ENCODE results near the gene COL6A5. TPM values are rescaled to one million over a fixed set of nuclear protein-coding genes. Genes with fewer than 3 reads are reported as not detected.

COL6A5 gene
- total RNA-seq, 1 experiment from 2014 or later, result not detected

DNA sequence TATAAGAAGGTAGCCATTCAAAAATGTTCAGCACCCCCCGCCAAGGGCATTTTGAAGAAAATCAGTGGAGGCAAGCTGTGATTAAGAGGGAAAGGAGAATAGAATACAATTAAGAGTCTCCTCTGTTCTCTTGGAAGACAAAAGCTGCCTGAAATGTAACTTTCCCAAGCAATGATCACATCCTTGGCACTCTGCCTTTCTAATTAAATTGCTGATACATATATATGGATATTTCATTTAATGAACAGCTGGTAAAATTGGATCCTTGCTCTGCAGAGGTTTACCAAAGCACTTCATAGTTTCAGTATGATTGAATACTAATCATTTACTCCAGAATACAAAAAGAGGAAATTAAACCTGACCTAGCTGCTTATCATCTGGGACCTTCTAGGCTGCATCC lies 182.0 kb downstream of the COL6A5 start:
- peaks cover 18% of the 10 kb centered on the region for H3K27me3 Mint-ChIP-seq (ENCODE audit: insufficient read depth, unreplicated experiment)
- no peaks in the 10 kb centered on the region for H3K36me3 Mint-ChIP-seq (ENCODE audit: insufficient read depth, unreplicated experiment)
- H3K27ac Mint-ChIP-seq (ENCODE audit: unreplicated experiment), result no peak overlapping the region
- no peak overlapping the region for H3K4me3 ChIP-seq (ENCODE audit: low read depth, low read length)
- TF ChIP-seq CTCF (IDR thresholded peaks at IDR 0.05; ENCODE audit: insufficient read depth in 1 of 2, low read depth in 1 of 2, low read length in 1 of 2, severe bottlenecking in 1 of 2, unreplicated experiment in 1 of 2), result no peak
- no peaks in the 10 kb centered on the region for H3K36me3 ChIP-seq (ENCODE audit: control insufficient read depth, insufficient read depth, low read length)
- no peaks in the 10 kb centered on the region for H3K4me1 ChIP-seq
- CTCF ChIA-PET, result no interaction called here
- H3K27me3 ChIP-seq (replicated peaks; ENCODE audit: control insufficient read depth, insufficient read depth, low read length), result peaks cover 2% of the 10 kb centered on the region; the same call in 1 of the 2 replicates
- DNase-seq, result no peak
- intact Hi-C loops (cut with micrococcal nuclease; ENCODE audit: unreplicated experiment), result no loop called here
- BruUV-seq (replicated peaks), result no TSS peak
- H3K9me3 Mint-ChIP-seq (ENCODE audit: unreplicated experiment), result no peaks in the 10 kb centered on the region
- POLR2A ChIA-PET, result no interaction called here
- H3K4me1 Mint-ChIP-seq (ENCODE audit: low read depth, unreplicated experiment), result no peaks in the 10 kb centered on the region
- H3K4me3 Mint-ChIP-seq (ENCODE audit: unreplicated experiment), result no peak overlapping the region
- no peaks in the 10 kb centered on the region for H3K9me3 ChIP-seq

DNA sequence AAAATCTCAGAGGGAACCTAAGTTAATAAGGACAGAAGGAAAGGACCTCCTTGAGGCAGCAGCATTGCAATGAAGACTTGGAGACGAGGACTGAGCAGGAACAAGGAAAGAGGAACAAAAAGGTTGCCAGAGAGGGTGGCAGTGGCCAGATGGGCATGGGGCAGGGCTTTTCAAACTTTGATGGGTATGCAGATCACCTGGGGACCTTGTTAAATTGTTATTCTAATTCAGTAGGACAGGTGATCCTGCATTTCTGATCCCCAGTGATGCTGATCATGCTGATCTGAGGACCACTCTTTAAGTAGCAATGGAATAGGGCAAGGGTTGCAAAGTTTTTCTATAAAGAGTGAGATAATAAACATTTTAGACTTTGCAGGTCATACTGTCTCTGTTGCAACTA lies 182.6 kb downstream of the COL6A5 start:
- no TSS peak for BruUV-seq (replicated peaks)
- Mint-ChIP-seq H3K9me3 (ENCODE audit: unreplicated experiment) (no peaks in the 10 kb centered on the region), H3K36me3 (ENCODE audit: insufficient read depth, unreplicated experiment) (no peaks in the 10 kb centered on the region), H3K4me3 (ENCODE audit: unreplicated experiment) (no peak overlapping the region), H3K4me1 (ENCODE audit: low read depth, unreplicated experiment) (no peaks in the 10 kb centered on the region), H3K27me3 (ENCODE audit: insufficient read depth, unreplicated experiment) (peaks cover 15% of the 10 kb centered on the region), H3K27ac (ENCODE audit: unreplicated experiment) (no peak overlapping the region)
- Histone ChIP-seq H3K27me3 (replicated peaks; ENCODE audit: control insufficient read depth, insufficient read depth, low read length) (peaks cover 2% of the 10 kb centered on the region; the same call in 1 of the 2 replicates), H3K4me1 (no peaks in the 10 kb centered on the region), H3K4me3 (ENCODE audit: low read depth, low read length) (no peak overlapping the region), H3K9me3 (no peaks in the 10 kb centered on the region), H3K36me3 (ENCODE audit: control insufficient read depth, insufficient read depth, low read length) (no peaks in the 10 kb centered on the region)
- POLR2A ChIA-PET, result no interaction called here
- TF ChIP-seq CTCF (IDR thresholded peaks at IDR 0.05; ENCODE audit: insufficient read depth in 1 of 2, low read depth in 1 of 2, low read length in 1 of 2, severe bottlenecking in 1 of 2, unreplicated experiment in 1 of 2), result no peak
- CTCF ChIA-PET, result no interaction called here
- intact Hi-C loops (cut with micrococcal nuclease; ENCODE audit: unreplicated experiment), result no loop called here
- no peak for DNase-seq

- CTCF ChIA-PET, result no interaction called here
Observed at GRCh38 chr3:130529486-130530215, 184.2 kb downstream of the COL6A5 start.

More at GRCh38 chr3:130529486-130530215, 184.2 kb downstream of the COL6A5 start:
- Mint-ChIP-seq H3K27ac (ENCODE audit: unreplicated experiment) (no peak overlapping the region), H3K4me1 (ENCODE audit: low read depth, unreplicated experiment) (no peaks in the 10 kb centered on the region), H3K4me3 (ENCODE audit: unreplicated experiment) (no peak overlapping the region), H3K27me3 (ENCODE audit: insufficient read depth, unreplicated experiment) (peaks cover 21% of the 10 kb centered on the region), H3K9me3 (ENCODE audit: unreplicated experiment) (no peaks in the 10 kb centered on the region), H3K36me3 (ENCODE audit: insufficient read depth, unreplicated experiment) (no peaks in the 10 kb centered on the region)
- no peak for TF ChIP-seq CTCF (IDR thresholded peaks at IDR 0.05; ENCODE audit: insufficient read depth in 1 of 2, low read depth in 1 of 2, low read length in 1 of 2, severe bottlenecking in 1 of 2, unreplicated experiment in 1 of 2)
- Histone ChIP-seq H3K36me3 (ENCODE audit: control insufficient read depth, insufficient read depth, low read length) (no peaks in the 10 kb centered on the region), H3K4me3 (ENCODE audit: low read depth, low read length) (no peak overlapping the region), H3K4me1 (no peaks in the 10 kb centered on the region), H3K27me3 (replicated peaks; ENCODE audit: control insufficient read depth, insufficient read depth, low read length) (0 out of 2 replicates have a peak, but pooled peaks cover 2% of the 10 kb centered on the region), H3K9me3 (no peaks in the 10 kb centered on the region)
- no peak for DNase-seq
- intact Hi-C loops (cut with micrococcal nuclease; ENCODE audit: unreplicated experiment), result no loop called here
- BruUV-seq (replicated peaks), result no TSS peak
- POLR2A ChIA-PET, result no interaction called here

Data from Caco-2 (cell line).